Activated naive CD4-positive, alpha-beta T cell treated with anti-CD3 and anti-CD28 coated beads, Interleukin-2, amount 50 U/mL, for 24 hours (primary cell): ENCODE results near the gene GRWD1.

ENCODE experiments used
- H3K27ac Mint-ChIP-seq: one replicate; pipeline ENCODE4 v1.8.0; 2021; ENCODE audit warnings: mild to moderate bottlenecking, mixed read lengths
- H3K27me3 Mint-ChIP-seq: one replicate; pipeline ENCODE4 v1.8.0; 2021; ENCODE audit warnings: mixed read lengths
- H3K36me3 Mint-ChIP-seq: one replicate; pipeline ENCODE4 v1.8.0; 2021; ENCODE audit warnings: mixed read lengths
- H3K4me1 Mint-ChIP-seq: one replicate; pipeline ENCODE4 v1.8.0; 2021; ENCODE audit warnings: mixed read lengths
- H3K4me3 Mint-ChIP-seq: one replicate; pipeline ENCODE4 v1.8.0; 2021; ENCODE audit warnings: mild to moderate bottlenecking, mixed read lengths
- H3K9me3 Mint-ChIP-seq: one replicate; pipeline ENCODE4 v1.8.0; 2021; ENCODE audit warnings: mixed read lengths

GRWD1 gene

DNA sequence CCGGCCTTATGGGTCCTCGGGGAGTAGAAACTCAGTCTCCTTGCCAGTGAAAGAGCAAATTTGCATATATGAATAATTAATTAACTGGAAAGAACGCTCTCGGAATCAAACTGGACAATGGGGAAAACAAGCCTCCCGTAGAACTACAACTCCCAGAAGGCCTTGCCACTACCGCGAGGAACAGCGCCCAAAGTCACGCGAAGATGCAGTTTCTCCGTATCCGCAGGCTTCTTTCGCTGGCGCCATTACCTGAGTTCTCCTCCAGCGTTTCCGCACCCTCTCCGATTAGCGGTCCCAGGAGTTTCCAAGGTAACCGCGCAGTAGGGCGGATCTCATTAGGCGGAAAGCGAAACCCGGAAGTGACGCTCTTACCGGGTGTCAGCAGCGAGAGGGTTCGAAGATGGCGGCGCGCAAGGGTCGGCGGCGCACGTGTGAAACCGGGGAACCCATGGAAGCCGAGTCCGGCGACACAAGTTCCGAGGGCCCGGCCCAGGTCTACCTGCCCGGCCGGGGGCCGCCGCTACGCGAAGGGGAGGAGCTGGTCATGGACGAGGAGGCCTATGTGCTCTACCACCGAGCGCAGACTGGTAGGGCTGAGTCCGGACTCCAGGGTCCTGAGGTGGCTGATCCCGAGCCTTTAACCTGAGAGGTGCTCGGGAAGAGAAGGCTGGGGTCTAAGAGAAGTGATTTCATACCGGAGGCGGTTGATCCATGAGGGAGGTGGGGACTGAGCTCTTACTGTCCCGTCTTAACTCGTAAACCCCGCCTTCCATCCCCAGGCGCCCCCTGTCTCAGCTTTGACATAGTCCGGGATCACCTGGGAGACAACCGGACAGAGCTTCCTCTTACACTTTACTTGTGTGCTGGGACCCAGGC, at the start of gene GRWD1:
Gene GRWD1 (plus strand): TSS at position 378 of the 876 bp plus-strand sequence. CDS start 23 bp downstream, at position 401.
- H3K27me3 Mint-ChIP-seq, result peaks cover 11% of the 10 kb centered on the region
- H3K4me1 Mint-ChIP-seq, result peaks cover 44% of the 10 kb centered on the region
- H3K4me3 Mint-ChIP-seq, result peak within 1 kb of the TSS; percentile 95
- H3K9me3 Mint-ChIP-seq, result no peaks in the 10 kb centered on the region
- H3K36me3 Mint-ChIP-seq, result peaks cover 15% of the 10 kb centered on the region
- peak within 1 kb of the TSS; percentile 89 for H3K27ac Mint-ChIP-seq

GRCh38 chr19:48396016-48396823, 49.6 kb upstream of the GRWD1 start:
- H3K4me3 Mint-ChIP-seq, result no peak overlapping the region
- peaks cover 54% of the 10 kb centered on the region for H3K4me1 Mint-ChIP-seq
- H3K27me3 Mint-ChIP-seq, result peaks cover 18% of the 10 kb centered on the region
- H3K27ac Mint-ChIP-seq, result no peak overlapping the region
- H3K9me3 Mint-ChIP-seq, result no peaks in the 10 kb centered on the region
- no peaks in the 10 kb centered on the region for H3K36me3 Mint-ChIP-seq

DNA sequence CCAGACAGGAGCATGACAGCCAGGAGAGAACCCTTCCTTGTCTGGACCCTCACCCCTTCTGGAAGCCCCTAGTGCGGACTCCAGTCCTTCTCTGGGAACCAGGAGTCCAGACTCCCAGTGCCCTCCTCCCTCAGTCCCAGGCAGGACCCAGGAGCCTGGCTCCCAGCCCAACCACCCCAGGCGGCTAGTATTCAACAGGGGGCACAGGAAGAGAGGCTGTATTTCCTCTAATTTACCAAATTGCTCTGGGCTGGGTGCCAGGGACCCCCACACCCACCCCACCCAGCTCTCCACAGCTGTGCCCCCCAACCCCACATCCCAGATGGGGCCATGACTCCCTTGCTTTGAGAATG, 49.0 kb upstream of the GRWD1 start:
- Mint-ChIP-seq H3K36me3 (no peaks in the 10 kb centered on the region), H3K4me1 (peaks cover 51% of the 10 kb centered on the region), H3K4me3 (no peak overlapping the region), H3K9me3 (no peaks in the 10 kb centered on the region), H3K27me3 (peaks cover 18% of the 10 kb centered on the region), H3K27ac (no peak overlapping the region)

GRCh38 chr19:48397263-48398101, 48.3 kb upstream of the GRWD1 start:
- Mint-ChIP-seq H3K36me3 (no peaks in the 10 kb centered on the region), H3K27ac (peak overlapping the region; percentile 82), H3K4me3 (peak overlapping the region; percentile 86), H3K27me3 (peaks cover 18% of the 10 kb centered on the region), H3K9me3 (no peaks in the 10 kb centered on the region), H3K4me1 (peaks cover 48% of the 10 kb centered on the region)

- no peaks in the 10 kb centered on the region for H3K36me3 Mint-ChIP-seq
- H3K4me1 Mint-ChIP-seq, result peaks cover 43% of the 10 kb centered on the region
- H3K27ac Mint-ChIP-seq, result peak overlapping the region; percentile 82
- H3K9me3 Mint-ChIP-seq, result no peaks in the 10 kb centered on the region
- H3K27me3 Mint-ChIP-seq, result peaks cover 18% of the 10 kb centered on the region
- peak overlapping the region; percentile 86 for H3K4me3 Mint-ChIP-seq
Observed at GRCh38 chr19:48398102-48398374, 47.7 kb upstream of the GRWD1 start.

DNA sequence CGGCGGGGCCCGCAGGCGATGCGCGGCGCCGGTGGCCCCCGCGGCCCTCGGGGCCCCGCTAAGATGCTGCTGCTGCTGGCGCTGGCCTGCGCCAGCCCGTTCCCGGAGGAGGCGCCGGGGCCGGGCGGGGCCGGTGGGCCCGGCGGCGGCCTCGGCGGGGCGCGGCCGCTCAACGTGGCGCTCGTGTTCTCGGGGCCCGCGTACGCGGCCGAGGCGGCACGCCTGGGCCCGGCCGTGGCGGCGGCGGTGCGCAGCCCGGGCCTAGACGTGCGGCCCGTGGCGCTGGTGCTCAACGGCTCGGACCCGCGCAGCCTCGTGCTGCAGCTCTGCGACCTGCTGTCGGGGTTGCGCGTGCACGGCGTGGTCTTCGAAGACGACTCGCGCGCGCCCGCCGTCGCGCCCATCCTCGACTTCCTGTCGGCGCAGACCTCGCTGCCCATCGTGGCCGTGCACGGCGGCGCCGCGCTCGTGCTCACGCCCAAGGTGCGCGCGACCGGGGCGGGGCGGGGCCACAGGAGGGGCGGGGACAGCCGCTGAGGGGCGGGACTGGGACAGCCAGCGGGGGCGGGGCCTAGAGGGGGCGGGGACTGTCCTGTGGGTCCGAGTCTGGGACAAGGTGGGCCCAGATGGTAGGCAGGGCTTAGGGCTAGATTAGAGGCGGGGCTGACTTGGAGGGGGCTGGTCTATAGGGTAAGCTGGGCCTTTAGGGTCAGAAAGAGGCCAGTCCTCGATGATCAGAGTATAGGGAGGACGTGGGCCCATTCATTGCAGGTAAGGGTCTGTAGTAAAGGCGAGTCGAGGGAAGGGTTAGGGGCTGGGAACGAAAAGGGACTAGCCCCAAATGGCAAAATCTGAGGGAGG, 47.2 kb upstream of the GRWD1 start:
- H3K4me1 Mint-ChIP-seq, result peaks cover 46% of the 10 kb centered on the region
- H3K4me3 Mint-ChIP-seq, result peak overlapping the region; percentile 86
- peak overlapping the region; percentile 73 for H3K27ac Mint-ChIP-seq
- no peaks in the 10 kb centered on the region for H3K36me3 Mint-ChIP-seq
- H3K27me3 Mint-ChIP-seq, result peaks cover 18% of the 10 kb centered on the region
- H3K9me3 Mint-ChIP-seq, result no peaks in the 10 kb centered on the region

DNA sequence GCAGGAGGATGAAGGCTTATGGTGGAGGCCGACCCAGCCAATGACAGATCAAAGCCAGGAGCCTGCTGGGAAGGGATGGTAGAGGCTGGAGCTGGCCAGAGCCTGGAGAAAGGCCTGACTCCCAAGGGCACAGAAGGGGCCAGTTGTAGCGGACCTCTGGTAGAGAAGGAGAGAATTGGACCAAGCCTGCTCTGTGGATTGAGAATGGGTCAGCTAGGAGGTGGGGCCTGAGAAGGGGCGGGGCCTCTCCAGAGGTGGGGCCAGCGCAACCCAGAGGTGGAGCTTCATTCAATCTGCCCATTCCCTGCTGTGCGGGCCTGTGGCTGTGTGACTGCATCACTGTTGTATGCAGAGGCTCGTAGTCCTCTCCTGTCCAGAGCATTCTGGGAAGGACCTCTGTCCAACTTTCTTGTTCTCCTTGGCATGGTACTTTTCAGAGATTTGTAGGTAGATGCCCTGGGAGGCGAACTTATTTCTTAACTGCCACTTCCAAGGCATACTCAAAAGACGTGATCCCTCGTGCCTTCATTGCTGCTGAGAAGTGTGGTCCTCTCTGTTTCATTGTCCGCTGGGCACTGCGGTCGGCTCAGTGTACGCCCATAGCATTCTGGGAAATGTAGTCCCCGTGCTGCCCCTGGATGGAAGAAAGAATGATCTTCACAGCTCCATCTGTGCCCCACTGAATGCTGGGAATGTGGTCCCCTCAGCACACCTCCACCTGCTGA, 45.6 kb upstream of the GRWD1 start:
- H3K27me3 Mint-ChIP-seq, result peaks cover 12% of the 10 kb centered on the region
- H3K27ac Mint-ChIP-seq, result peak overlapping the region; percentile 33
- H3K36me3 Mint-ChIP-seq, result no peaks in the 10 kb centered on the region
- no peaks in the 10 kb centered on the region for H3K9me3 Mint-ChIP-seq
- peaks cover 34% of the 10 kb centered on the region for H3K4me1 Mint-ChIP-seq
- H3K4me3 Mint-ChIP-seq, result no peak overlapping the region

DNA sequence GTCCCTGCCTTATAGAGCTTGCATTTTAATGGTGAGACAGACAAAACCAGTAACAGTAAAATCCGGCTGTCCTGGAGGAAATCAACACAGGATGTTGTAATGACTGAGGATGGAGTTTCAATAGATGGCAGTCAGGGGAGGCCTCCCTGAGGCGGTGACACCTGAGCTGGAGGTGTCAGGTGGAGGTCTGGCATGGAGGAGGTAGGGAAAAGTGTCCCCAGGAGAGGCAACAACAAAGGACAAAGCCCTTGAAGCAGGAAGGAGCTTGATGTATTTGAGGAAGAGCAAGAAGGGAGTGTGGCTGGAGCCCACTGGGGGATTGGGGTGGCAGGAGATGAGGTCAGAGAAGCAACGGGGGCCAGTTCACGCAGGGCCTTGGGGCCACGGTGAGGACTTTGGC, 44.5 kb upstream of the GRWD1 start:
- peaks cover 26% of the 10 kb centered on the region for H3K4me1 Mint-ChIP-seq
- H3K27ac Mint-ChIP-seq, result no peak overlapping the region

GRCh38 chr19:48403606-48404005, 42.2 kb upstream of the GRWD1 start:
- peaks cover 14% of the 10 kb centered on the region for H3K4me1 Mint-ChIP-seq
- H3K36me3 Mint-ChIP-seq, result peaks cover 1% of the 10 kb centered on the region
- H3K9me3 Mint-ChIP-seq, result no peaks in the 10 kb centered on the region
- H3K4me3 Mint-ChIP-seq, result no peak overlapping the region
- H3K27ac Mint-ChIP-seq, result peak overlapping the region; percentile 89
- peaks cover 4% of the 10 kb centered on the region for H3K27me3 Mint-ChIP-seq

More for the DNA sequence above, 44.5 kb upstream of the GRWD1 start:
- peaks cover 11% of the 10 kb centered on the region for H3K27me3 Mint-ChIP-seq
- H3K36me3 Mint-ChIP-seq, result peaks cover 1% of the 10 kb centered on the region
- H3K9me3 Mint-ChIP-seq, result no peaks in the 10 kb centered on the region
- no peak overlapping the region for H3K4me3 Mint-ChIP-seq

GRCh38 chr19:48405010-48405659, 40.6 kb upstream of the GRWD1 start:
- Mint-ChIP-seq H3K9me3 (no peaks in the 10 kb centered on the region), H3K27ac (no peak overlapping the region), H3K4me3 (no peak overlapping the region), H3K36me3 (peaks cover 1% of the 10 kb centered on the region), H3K4me1 (peaks cover 4% of the 10 kb centered on the region), H3K27me3 (peaks cover 4% of the 10 kb centered on the region)

DNA sequence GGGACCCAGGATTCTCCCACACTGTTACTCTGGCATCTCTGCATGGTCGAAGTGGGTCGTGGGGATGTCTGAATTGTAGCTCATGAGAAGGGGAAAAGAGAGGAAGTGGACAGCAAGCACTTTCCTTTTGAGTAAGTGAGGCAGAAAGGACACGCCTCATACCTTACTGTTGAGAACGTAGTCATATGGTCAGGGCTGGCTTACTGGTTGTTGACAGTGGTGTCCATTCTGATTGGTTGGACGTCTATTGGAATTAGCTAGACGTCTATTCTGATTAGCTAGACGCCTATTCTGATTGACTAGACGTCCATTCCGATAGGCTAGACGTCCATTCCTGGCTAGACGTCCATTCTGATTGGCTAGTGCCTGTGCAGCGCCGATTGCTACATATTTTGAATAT, 39.9 kb upstream of the GRWD1 start:
- peaks cover 4% of the 10 kb centered on the region for H3K27me3 Mint-ChIP-seq
- H3K4me1 Mint-ChIP-seq, result peaks cover 4% of the 10 kb centered on the region
- H3K27ac Mint-ChIP-seq, result no peak overlapping the region
- no peak overlapping the region for H3K4me3 Mint-ChIP-seq
- H3K36me3 Mint-ChIP-seq, result peaks cover 1% of the 10 kb centered on the region
- H3K9me3 Mint-ChIP-seq, result no peaks in the 10 kb centered on the region

DNA sequence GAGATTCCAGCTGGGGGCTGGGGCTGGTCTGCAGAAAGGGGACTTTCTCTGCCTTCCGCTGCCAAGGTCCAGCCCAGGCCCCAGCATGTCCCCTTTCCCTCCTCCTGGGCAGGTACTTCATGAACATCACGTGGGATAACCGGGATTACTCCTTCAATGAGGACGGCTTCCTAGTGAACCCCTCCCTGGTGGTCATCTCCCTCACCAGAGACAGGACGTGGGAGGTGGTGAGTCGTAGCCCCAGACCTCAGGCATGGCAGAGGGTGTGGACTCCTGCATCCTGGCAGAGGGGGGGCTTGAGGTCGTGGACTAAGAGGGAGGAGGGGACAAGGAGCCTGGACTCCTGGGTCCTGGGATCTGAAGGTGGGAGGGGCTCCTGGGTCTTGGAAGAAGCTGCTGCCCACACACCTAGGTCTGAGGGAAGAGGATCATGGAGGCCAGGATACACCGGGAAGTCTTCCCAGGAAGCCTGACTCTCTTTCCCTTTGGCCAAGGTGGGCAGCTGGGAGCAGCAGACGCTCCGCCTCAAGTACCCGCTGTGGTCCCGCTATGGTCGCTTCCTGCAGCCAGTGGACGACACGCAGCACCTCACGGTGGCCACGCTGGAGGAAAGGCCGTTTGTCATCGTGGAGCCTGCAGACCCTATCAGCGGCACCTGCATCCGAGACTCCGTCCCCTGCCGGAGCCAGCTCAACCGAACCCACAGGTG, 31.8 kb upstream of the GRWD1 start:
- H3K27ac Mint-ChIP-seq, result no peak overlapping the region
- no peak overlapping the region for H3K4me3 Mint-ChIP-seq
- no peaks in the 10 kb centered on the region for H3K9me3 Mint-ChIP-seq
- H3K4me1 Mint-ChIP-seq, result peaks cover 16% of the 10 kb centered on the region
- peaks cover 4% of the 10 kb centered on the region for H3K27me3 Mint-ChIP-seq
- H3K36me3 Mint-ChIP-seq, result no peaks in the 10 kb centered on the region

- no peak overlapping the region for H3K27ac Mint-ChIP-seq
- H3K9me3 Mint-ChIP-seq, result no peaks in the 10 kb centered on the region
- peak overlapping the region; percentile 11 for H3K4me3 Mint-ChIP-seq
- peaks cover 18% of the 10 kb centered on the region for H3K4me1 Mint-ChIP-seq
- no peaks in the 10 kb centered on the region for H3K36me3 Mint-ChIP-seq
- peaks cover 4% of the 10 kb centered on the region for H3K27me3 Mint-ChIP-seq
Observed at GRCh38 chr19:48415395-48415794, 30.4 kb upstream of the GRWD1 start.
